GM23248 (cell line): Measurements from ENCODE around the gene S100A1.

ENCODE experiments used
- EZH2 ChIP-seq: fragments of 200-600 bp; sonication (generic); IDR thresholded peaks from 2 replicates; pipeline ENCODE4 v1.6.1; 2018; ENCODE audit warnings: antibody characterized with exemption, mild to moderate bottlenecking; ENCODE audit not compliant: insufficient read depth, poor library complexity, severe bottlenecking
- EZH2phosphoT487 ChIP-seq: fragments of 200-600 bp; sonication (generic); IDR thresholded peaks from 2 replicates; pipeline ENCODE4 v1.6.1; 2018; ENCODE audit warnings: antibody characterized with exemption, moderate library complexity, mild to moderate bottlenecking, low read depth; ENCODE audit not compliant: insufficient read depth

DNA sequence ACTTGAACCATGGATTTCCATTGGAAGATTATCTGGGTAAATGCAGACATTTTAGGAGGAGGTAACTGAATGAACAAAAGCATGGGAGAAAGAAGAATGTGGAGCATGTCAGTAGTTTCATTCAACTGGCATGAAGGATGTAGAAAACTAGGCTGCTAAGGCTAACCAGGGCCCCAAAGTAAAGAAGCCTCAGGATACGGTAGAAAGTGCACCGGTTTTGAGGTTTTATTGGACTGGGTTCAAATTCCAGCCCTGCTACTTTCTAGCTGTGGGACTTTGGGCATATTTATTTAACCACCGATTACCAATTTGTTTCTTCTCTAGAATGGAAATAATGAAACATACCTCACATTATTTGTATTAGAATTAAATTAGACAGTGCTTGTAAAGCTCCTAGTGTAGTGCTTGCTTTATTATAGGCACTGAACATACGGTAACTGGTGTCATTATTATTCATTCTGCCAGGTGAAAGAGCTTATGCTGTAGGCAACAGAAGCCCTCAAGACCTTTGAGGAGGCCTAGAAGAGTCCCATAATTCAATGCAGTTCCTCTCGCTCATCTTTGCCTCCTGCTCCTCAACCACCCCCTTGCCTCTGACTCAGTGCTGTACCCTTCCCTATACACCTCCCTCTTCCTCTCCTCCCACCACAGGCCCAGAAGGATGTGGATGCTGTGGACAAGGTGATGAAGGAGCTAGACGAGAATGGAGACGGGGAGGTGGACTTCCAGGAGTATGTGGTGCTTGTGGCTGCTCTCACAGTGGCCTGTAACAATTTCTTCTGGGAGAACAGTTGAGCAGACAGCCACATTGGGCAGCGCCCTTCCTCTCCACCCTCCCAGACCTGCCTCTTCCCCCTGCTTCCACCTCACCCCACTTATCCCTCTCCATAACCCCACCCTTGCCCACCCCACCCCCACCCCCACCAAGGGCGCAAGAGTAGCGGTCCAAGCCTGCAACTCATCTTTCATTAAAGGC, 3.1 kb downstream of the S100A1 start:
- TF ChIP-seq EZH2, result no peak
- TF ChIP-seq EZH2phosphoT487, result no peak
